Fibroblast of skin of left quadriceps (primary cell): Measurements from ENCODE around the gene FBXO31.
A peak's percentile ranks its signal among the peaks of the same experiment; 100 is the strongest.

Experiments used
- DNase-seq, 2 experiments: peaks; one replicate each; pipeline ENCODE4 v3.0.0-alpha.2; 2013; ENCODE audit warnings: low read depth in 2 of 2

Gene FBXO31

DNA sequence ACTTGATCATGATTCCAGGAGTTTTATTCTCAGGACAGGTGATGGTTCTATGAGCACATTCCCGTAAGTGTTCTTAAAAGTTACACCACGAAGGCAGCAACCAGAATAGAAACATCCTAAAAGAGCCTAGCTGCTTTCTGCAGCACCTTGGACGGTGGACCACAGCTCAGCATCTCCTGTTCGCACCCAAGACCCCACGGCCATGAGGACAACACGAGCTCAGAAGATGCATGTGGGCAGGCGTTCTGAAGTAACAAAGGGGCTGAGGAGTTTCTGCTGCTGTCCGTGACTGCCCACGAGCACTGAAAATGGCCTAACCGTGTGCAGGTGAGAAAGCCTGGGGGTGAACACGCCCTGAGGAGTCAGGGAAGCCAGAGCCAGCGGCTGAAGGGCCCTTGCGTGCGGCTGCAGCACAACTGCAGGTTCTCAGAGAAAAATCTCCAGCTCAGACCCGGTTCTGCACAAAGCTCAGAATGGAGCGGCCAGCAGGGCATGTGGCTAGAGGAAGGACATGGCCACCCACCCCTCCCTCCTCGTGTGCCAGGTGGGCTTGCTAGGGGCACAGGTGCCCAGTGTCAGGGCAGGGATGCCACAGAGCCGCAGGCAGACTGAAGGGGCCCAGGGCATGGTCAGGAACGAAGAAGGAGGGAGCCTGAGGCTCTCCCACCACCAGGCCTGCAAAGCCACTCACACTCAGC lies 55.6 kb downstream of the FBXO31 start:
- no peak for DNase-seq

DNA sequence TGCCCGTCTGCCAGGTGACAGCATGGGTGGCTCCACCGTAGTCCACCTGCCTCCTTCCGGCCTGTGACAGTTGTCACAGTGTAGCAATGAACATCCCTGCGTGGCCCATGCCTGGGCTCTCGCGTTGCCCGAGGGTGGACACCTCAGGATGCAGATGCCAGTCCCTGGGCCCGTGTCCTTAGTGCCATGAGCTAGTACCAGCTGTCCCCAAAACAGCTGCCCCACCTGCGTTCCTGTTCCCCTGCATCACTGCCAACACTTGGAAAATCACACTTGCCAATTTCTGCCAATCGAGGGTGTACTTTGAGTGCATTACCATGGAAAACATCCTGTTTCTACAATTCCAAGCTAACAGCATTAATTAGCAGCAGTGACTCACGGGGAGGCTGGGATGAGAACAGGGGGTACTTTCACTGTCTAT lies 57.4 kb downstream of the FBXO31 start:
- DNase-seq = no peak

DNA sequence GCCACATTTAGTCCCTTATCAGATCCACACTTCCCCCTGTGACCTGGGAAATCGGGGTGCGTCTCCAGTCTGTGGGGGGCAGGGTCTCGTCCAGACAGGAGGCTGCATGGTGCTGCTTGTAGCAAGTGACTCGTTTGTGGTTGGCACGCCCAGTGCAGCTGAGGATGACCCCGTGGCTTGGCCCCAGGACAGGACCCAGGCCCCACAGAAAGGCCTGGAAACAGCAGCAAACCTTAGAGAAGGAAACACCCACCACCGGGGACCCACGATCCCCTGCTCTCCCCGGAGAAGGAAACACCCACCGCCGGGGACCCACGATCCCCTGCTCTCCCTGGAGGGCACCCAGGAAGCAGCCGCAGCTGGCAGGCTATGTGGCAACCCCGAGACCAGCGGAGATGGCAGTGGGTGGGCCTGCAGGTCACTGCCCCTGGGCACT lies 58.1 kb downstream of the FBXO31 start:
- DNase-seq = no peak

DNA sequence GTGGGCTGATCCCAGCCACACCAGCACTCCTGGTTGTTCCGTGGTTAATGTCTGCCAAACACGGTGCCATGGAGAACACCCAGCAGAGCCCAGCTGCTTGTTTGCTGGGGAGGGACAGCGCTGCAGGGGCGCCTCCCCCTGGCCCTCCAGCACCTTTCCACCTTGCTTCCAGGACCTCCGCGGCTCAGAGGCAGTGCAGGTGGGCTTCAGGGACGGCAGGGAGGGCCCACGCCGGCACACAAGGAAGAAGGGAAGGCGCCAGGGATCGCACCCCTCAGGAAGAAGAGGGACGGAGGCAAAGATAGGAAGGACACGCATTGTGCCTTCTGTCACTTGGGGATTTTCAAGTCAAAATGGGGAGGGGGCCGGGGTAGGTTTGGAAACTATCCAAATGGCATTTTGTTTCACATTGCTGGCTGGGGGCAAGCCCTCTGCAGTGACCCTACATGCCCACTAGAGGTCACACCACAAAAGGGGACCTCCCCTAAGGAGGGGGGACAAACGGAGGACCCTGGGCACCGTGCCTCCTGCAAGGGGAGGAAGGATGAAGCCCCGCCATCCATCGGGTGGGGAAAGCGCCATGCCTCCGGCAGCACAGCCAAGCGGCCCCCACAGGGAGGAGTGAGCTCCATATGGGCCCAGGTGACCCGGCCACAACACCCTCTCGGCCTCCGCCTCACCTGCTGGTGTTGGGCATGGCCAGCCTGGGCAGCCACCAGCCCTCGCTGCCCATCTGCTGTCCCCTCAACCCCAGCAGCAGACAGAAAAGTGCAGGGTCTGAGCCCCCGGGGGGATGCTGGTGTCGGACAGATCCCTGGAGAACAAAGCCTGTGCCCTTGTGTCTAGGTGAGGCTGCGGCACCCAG lies 58.9 kb downstream of the FBXO31 start:
- DNase-seq = peak in 1 of 2 experiments; percentile 3

DNA sequence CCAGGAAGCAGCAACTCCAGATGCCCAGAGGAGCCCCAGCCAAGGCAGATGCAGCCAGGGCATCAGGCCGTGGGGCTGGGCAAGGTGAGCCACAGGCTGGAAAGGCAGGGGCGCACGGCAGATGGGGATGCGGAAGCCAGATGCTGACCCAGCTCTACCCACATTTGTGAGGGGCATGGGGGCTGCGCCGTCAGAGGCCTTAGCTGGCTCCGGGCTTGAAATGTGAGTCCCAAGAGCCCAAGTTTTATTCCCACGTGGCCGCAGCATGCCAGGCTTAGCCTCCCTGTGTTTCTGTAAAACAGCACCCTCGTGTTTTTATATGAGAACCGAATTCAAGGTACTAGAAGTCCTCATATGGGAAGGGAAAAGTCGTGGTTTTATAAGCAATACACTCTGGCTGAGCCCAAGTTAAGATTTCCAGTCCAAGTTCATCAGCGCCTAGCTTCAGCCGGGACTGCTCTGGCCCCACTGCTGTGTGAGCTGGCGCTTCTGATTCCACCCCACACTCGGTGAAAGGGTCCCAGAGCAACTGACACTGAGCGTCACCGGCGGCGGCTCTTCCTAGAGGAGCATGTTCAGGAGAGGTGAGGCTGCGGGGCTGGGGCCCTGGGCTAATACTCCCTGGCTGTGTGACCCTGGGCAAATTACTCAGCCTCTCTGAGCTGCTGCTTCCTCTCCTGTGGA lies 59.7 kb downstream of the FBXO31 start:
- DNase-seq = no peak

DNA sequence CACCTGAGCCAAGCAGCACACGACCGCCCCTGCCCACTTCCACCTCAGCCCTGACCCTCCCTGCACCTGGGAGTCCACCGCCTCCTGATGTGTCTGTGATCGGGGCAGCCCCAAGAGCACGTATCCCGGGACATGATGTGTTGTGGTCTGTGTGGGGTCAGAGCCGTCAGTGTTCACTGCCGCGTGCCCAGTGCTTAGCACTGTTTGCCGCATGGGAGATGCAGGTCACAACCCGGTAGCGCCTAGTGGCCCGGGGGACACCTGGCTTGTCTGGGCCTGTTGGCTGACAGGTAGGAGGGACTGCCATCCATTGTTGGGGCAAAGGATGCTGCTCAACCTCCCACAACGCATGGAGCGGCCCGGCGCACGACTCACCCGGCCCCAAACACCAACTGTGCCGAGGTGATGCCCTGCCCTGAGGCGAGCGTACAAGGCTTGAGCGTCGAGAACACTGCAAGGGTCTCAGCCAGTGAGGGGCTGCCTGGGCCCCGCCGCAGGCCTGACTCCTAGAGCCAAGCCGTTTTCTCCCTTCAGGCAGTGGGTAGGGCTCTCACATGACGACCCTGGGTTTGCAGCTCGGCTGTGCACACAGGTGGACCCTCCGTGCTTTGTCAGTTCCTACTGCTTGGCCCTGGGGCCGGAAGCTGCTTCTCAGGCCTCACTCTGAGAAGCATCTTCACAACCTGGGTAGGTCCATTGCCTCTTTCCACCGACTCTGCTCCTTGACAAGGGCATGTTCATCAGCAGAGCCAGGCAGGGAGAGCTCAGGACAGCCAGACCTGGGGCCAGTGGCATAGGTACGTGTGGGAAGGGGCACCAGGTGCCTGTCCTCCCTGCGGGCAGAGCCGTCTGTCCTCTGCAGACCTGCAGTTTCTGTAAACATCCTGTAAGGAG lies 60.5 kb downstream of the FBXO31 start:
- DNase-seq = no peak

DNA sequence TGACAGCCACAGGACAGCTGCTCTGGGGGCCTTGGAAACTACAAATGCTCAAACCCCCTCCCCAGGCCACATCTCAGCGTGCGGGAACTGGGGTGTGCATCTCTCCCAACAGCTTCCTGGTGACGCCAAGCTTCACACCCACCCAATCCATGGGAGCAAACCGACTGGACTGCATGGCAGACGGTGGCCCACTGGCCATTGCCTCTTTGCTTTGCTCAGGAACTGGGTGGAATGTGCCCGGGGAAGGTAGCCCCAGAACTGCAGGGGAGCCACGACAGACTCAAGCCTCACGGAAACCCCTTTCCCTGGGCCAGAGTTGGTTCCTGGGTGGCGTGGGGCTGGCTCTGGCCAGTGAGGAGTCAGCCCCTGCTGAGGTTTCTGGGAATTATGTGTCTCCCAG lies 61.2 kb downstream of the FBXO31 start:
- no peak for DNase-seq

DNA sequence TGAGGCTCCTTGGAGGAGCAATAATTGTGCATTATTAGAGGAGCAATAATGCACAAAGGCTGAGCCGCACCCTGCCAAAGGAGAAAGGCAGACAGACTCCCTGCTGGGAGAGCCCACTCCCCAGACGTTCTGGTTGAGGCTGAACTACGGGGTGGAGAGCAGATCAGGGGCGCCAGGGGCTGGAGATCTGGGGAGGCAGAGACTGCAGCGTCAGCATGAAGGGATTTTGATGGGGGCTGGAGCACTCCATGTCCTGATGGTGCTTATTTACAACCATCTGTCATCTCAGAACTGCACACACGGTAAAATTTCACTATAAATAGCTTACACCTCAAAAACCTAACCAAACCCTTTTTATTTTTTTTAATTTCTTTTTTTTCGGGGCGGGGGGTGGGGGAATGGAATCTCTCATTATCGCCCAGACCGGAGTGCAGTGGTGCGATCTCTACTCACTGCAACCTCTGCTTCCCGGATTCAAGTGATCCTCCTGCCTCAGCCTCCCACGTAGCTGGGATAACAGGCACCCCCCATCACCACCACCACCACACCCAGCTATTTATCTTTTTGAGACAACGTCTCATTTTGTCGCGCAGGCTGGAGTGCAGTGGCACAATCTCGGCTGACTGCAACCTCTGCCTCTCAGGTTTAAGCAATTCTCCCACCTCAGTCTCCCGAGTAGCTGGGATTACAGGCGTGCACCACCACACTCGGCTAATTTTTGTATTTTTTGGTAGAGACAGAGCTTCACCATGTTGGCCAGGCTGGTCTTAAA lies 62.1 kb downstream of the FBXO31 start:
- no peak for DNase-seq

DNA sequence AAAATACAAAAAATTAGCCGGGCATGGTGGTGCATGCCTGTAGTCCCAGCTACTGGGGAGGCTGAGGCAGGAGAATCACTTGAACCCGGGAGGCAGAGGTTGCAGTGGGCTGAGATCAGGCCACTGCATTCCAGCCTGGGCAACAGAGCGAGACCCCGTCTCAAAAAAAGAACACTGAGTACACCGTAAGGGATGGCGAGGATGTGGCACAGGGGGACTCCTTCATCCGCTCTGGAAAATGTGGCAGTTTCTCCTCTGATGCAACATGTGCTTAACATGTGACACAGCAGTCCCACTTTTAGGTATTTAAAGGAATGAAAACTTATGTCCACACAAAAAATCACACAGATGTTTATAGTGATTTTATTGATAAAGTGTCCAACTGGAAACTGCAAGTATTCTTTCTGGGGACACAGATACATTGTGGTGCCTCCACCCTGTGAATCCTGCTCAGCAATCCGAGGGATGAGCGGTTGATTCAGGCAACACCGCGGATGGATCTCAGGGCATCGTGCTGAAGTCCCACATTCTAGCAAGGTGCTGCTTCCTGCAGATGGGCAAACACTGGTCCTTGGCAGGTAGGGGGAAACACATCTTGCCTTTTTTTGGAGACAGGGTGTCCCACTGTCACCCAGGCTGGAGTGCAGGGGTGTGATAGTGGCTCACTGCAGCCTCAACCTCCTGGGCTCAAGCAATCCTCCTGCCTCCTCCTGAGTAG lies 62.9 kb downstream of the FBXO31 start:
- no peak for DNase-seq

DNA sequence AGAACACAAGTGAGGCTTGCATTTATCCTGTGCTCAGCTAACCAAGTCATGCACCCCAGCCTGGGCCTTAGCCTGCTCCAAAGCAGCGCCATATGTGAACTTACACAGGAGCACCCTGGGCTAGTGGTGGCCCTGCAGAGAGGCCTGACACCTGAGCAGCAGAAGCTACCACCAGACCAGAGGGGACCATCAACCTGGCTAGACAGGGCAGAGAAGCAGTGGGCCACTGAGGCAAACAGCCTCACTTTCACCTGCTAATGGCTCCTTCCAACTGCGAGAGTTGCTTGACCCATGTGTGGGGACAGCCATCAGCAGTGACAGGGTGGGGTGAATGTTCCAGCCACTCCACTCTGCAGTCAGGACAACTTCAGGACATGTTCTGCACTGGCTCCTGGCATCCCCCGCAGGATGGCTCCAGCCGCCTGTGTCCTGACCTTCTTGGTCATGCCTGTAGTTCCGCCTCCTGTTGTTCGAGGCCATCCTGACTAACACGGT lies 63.5 kb downstream of the FBXO31 start:
- no peak for DNase-seq

DNA sequence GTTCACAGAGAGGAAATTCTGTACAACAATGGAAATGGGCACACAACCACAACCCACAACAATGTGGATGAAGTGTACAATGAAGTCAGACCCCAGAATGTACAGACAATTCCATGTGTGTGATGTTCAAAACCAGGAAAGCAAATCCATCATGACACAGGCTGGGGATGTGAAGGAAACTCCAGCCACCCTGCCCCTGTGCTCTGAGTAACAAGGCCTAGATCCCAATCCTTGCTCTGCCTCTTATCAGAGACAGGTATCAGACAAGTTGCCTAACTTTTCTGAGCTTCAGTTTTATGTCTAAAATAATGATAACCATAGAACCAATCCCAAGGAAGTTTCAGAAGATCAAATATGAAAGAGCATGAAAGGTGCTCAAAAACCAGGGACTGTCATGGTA lies 64.6 kb downstream of the FBXO31 start:
- no peak for DNase-seq

DNA sequence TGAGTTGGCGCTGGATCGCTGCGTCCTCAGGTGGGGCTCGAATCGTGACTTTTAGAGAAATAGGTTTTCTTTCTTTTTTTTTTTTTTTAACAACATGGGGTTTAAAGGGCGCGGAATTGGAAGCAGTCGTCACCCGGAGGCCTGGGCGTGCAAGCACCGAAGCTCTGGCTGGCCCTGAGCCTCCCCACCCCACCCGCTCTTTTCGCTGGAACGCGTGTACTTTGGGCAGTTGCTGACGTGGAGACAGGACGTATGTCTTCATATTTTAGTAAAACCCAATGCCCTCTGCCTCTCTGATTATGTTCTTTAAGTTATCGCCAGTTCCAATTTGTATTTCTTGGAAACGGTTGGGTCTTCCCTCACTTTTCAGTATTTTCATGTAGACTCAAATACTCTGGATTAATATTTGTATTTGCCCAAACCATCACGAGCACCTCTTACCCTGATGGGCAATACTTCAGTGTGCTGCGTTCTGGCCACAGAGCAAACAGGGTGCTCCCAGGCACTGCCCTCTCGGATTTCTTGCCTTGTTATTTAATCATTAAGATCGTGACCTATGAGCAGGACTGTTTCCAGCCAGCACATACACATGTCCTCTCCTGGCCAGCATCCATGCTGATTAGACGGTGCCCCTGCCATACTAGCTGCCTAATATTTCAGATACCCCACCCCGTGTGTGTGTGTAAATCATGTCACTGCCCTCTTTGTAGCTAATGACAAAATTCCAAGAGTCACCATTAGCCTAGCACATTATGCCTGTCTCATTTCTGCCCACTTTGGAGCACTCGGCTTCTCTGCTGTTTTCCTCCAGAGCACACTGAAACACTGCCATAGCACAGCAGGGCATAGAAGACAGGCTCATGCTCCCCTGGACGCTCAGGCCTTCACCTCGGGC lies 65.6 kb downstream of the FBXO31 start:
- peak in 1 of 2 experiments; percentile 13 for DNase-seq

DNA sequence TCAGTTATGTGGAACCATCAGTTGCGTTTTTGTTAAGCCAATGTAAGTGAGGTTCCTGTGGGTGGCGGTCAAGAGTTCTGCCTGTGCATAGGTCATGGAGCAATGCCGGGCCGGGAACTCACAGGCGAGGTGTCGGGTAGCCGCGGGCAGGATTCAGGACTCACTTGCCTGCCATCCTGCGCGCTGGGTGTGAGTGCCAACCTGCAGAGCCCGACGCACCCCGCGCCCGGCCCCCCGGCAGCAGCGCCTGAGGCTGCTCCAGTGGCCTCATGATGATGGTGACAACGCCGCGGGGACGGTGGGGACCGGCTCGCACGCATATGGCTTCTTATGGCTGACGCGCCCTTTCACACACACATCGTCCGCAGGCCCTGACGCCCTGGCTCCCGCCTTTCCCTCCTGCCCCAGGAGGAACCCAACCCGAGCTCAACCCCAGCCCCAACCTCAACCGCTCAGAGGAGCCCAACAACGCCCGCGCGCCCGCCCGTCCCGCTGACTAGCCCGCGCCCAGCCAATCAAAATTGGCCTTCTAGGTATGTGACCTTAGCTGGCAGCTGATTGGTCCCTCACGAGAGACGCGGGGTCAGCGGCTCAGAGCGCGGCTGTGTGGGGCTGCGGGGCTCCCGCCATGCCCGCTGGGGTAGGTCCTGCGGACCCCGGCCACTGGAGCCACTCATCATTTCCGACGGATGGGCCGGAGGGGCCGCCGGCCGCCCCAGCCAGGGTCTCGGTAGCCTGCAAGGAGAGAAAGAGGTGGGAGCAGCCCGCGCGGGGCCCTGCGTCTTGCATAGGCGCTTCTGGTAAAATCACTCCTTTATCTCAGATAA lies 66.4 kb downstream of the FBXO31 start, which contains the start of gene C16orf95:
Gene C16orf95, minus strand, starts transcription at position 470 of the 827 bp plus-strand sequence. Its CDS starts 150 bp downstream, at position 320.
- DNase-seq = peak; percentile 90

DNA sequence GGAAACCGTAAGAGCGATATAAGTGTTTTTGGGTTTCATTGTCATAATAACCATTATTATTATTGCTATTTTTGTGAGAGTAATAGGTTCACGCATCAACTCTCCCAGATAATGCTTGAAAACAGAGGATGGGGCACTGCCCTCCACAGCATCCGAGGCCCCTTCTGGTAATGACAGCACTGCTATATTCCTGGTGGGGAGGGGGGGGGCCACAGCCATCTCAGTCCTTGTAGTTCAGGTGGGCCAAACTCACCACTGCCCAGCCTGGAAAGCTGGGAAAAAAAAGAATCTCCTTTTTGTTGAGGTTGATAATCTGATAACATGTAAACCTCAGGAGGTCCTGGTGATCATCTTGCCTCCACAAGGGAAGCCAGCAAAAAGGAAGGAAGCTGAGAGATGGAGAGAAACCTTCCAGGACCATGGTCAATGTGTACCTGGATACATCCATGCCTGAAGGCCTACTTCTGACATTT lies 67.1 kb downstream of the FBXO31 start:
- DNase-seq = no peak

DNA sequence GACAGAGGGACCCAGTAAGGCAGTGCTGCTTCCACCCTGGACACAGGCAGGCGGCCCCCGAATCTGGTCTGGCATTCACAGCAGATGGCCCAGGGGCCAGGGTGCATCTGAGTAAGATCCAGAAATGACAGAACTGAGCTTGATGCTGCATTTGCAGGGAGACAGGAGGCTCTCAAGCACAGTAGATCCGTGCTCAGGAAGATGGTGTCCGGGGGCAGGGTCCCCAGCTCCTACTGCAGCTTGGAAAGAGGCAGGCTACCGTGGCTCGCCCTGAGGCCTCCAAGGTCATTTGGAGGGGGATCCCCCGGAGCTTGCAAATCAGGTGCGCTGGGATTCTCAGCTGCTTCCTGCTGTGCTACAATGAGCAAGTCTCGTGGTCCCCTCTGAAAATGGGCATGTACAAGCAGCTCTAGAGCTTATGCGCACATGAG lies 68.6 kb downstream of the FBXO31 start:
- no peak for DNase-seq

DNA sequence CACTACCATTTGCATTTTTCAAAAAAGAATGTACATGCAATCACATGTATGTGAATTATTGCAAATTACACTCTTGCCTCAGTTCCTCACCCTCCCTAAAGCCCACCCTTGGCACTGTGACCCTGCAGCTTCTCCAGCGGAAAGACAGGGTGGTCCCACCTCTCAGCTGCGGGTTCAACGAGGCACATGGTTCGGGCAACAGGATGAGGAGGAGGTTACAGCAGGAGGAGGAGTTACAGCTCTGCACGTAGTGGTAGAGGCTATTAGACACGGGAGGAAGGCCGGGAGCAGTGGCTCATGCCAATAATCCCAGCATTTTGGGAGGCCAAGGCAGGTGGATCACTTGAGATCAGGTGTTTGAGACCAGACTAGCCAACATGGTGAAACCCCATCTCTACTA lies 71.6 kb downstream of the FBXO31 start:
- no peak for DNase-seq

DNA sequence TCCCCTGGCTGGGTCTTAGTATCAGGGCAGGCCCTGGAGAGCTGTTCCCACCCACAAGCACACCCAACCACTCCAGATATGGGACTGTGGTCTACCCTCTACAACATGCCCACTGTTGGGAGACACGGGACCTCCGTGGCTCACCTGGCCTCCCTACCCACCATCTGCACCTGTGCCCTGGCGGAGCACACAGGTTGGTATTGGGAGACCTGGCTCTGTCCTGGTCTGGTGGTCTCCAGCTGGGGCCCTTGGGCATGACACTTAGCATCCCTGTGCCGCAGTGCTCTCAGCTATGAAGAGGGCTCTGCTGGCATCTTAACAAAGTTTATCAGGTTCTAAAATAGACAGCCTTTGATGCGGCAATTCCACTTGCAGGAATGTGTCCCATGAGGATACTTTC lies 72.2 kb downstream of the FBXO31 start:
- no peak for DNase-seq

DNA sequence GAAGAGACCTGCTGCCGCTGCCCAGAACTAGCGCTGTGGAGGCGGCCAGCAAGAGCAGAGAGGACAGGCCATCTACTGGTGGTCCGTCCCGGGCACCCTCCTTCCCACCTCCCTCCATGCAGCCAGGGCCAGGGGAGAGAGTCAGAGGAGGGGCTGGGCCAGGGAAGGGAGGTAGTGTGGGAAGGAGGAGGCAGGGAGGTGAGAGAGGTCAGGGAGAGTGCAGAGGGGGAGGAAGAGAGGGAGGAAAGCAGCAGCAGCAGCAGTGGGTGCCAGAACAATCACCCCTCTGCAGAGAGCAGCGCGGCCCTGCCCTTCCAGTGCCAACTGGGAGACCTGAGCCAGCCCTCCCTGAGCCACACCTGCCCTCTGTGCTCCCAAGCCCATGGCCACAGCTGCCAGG lies 73.0 kb downstream of the FBXO31 start:
- no peak for DNase-seq
